Measurements from ENCODE around the gene CACNA1C.

CACNA1C gene

GRCh38 chr12:2052826-2053678, at the start of gene CACNA1C:
CACNA1C (plus strand) TSS chr12:2052987; CDS start chr12:2053563, 576 bp downstream.
- Mint-ChIP-seq H3K27ac (no peak within 1 kb of the TSS), H3K4me1 (peaks cover 24% of the 10 kb centered on the region), H3K36me3 (peaks cover 1% of the 10 kb centered on the region), H3K27me3 (peaks cover 86% of the 10 kb centered on the region), H3K9me3 (no peaks in the 10 kb centered on the region), H3K4me3 (peak within 1 kb of the TSS; percentile 83)
- CTCF ChIA-PET: no interaction called here
- peak; percentile 69 for DNase-seq

GRCh38 chr12:2003676-2004112, 49.1 kb upstream of the CACNA1C start:
- Mint-ChIP-seq H3K9me3 (peaks cover 3% of the 10 kb centered on the region), H3K27ac (peak overlapping the region; percentile 96), H3K4me1 (peaks cover 35% of the 10 kb centered on the region), H3K4me3 (peak overlapping the region; percentile 85), H3K27me3 (peaks cover 4% of the 10 kb centered on the region), H3K36me3 (peaks cover 8% of the 10 kb centered on the region)
- CTCF ChIA-PET: no interaction called here
- DNase-seq: no peak

DNA sequence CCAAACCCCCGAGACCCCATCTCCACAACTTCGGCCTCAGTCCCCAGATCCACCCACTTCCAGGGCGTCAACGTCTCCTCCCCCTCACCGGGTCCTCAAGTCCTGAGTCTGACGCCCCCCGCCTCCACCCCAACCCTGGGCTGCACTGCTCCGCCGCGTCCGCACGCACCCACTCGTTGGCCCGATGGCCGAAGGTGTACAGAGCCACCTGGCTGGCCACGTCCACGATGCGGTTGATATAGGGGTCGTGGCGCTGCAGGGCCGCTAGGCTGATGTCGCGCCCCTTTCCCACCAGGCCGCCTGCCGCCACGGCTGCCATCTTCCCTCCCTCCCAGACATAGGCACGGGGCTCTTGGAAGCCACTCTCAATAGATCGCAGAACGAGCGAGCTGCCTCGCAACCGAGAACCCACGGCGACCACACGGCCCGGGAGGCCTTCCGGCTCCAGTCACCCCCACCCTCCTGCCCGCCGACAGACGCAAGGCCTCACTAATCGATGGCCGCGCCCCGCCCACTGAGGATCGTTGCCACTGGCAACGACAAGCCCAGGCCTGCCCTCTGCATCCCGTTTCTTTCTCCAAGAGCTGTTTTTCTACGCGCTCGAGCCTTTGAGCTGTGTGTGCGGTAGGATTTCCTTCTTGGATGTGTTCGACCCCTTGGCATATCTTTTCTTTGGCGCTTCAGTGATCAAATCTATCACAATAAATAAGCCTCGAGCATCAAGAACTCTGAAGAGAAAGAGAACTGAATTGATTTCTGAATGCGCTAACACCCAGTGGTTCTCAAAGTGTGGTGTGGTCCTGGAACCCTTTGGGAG, 48.5 kb upstream of the CACNA1C start, which contains the start of gene DCP1B:
Gene DCP1B, minus strand, starts transcription at position 345 of the 817 bp plus-strand sequence. Its CDS starts 26 bp downstream, at position 319.
- peaks cover 4% of the 10 kb centered on the region for H3K27me3 Mint-ChIP-seq

DNA sequence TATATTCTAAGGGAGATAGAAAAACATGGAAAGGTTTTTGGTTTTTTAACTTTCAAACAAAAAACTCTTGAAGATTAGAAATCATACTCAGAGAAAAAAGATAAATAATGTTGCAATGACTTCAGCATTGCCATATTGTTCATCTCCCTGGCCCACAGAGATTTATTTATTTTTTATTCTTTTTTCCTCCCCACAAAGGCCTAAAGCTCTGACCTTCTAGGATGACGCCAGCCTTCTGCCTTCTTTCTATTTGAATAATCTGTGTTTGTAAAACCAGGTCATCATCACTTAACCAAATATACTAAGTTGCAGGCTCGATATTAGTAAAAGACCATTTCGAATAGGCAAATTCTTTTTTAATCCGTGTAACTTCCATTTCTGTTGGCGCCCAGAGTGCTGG, 44.1 kb upstream of the CACNA1C start:
- Mint-ChIP-seq H3K36me3 (peaks cover 6% of the 10 kb centered on the region), H3K4me1 (peaks cover 19% of the 10 kb centered on the region), H3K27me3 (peaks cover 22% of the 10 kb centered on the region), H3K9me3 (peaks cover 3% of the 10 kb centered on the region), H3K27ac (no peak overlapping the region), H3K4me3 (no peak overlapping the region)
- no peak for DNase-seq
- CTCF ChIA-PET: no interaction called here

More for the DNA sequence above, 48.5 kb upstream of the CACNA1C start, which contains the start of gene DCP1B:
- Mint-ChIP-seq H3K9me3 (peaks cover 3% of the 10 kb centered on the region), H3K27ac (peak within 1 kb of the TSS; percentile 96), H3K4me1 (peaks cover 35% of the 10 kb centered on the region), H3K4me3 (peak within 1 kb of the TSS; percentile 85), H3K36me3 (peaks cover 8% of the 10 kb centered on the region)
- CTCF ChIA-PET: no interaction called here
- DNase-seq: peak; percentile 97

- no peak overlapping the region for H3K27ac Mint-ChIP-seq
- H3K27me3 Mint-ChIP-seq: peaks cover 19% of the 10 kb centered on the region
- CTCF ChIA-PET: interaction anchor here (1.0 to 2.3 kb wide), 3 partner anchors 8 to 195 kb away, joined by 4 to 6 read pairs (median 4); no protein-coding TSS in a partner anchor
- DNase-seq: no peak
- H3K36me3 Mint-ChIP-seq: peaks cover 1% of the 10 kb centered on the region
- peaks cover 10% of the 10 kb centered on the region for H3K4me1 Mint-ChIP-seq
- H3K4me3 Mint-ChIP-seq: no peak overlapping the region
- no peaks in the 10 kb centered on the region for H3K9me3 Mint-ChIP-seq
These were observed 43.2 kb upstream of the CACNA1C start for GRCh38 chr12:2009623-2010022.

DNA sequence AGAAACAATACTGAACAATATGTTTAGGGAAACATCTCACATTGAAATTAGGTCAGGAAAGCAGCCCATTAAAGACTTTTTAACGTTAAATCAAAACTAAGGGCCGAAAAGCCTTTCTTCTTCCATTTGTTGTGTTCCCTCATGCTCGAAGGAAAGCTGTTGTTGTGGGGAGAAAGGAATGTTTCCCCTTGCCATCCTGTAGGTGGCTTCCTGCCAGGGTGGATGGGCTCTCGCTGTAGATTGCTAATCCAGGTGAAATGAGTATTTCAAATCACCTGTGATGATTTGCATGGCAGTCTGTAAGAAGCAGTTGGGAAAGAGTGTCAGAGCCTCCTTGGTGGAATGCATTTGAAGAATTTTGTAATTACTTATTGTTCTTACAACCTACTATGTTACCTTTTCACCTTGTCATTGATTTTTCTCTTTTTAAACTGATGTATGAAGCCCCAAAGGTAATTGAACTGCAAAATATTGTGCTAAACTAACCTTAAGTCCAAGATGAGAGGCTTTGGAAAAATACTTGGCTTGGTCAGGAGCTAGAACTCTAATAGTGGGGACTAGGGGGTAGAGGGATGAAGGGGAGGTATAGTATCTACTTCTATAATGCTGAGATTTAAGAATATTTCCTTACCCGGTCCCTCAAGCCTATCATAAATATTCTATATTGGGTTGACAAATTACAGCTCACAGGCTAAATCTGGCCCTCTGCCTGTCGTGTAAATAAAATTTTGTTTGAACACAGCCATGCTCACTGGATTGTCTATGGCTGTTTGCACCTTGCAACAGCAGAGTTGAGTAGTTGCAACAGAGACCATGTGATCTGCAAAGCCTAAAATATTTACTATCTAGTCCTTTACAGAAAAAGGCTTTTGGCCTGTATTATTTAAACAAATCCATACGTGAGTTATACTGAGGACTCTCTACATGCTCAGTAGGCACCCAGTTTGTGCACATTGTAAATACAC, 40.9 kb upstream of the CACNA1C start:
- peaks cover 3% of the 10 kb centered on the region for H3K4me1 Mint-ChIP-seq
- no peaks in the 10 kb centered on the region for H3K36me3 Mint-ChIP-seq
- CTCF ChIA-PET: interaction anchor here (2.3 kb wide), 1 partner anchor 11 kb away, joined by 6 read pairs; no protein-coding TSS in a partner anchor
- H3K27ac Mint-ChIP-seq: no peak overlapping the region
- DNase-seq: no peak
- no peak overlapping the region for H3K4me3 Mint-ChIP-seq
- no peaks in the 10 kb centered on the region for H3K9me3 Mint-ChIP-seq
- peaks cover 29% of the 10 kb centered on the region for H3K27me3 Mint-ChIP-seq

GRCh38 chr12:2013086-2013485, 39.7 kb upstream of the CACNA1C start:
- no peak overlapping the region for H3K27ac Mint-ChIP-seq
- peaks cover 3% of the 10 kb centered on the region for H3K4me1 Mint-ChIP-seq
- CTCF ChIA-PET: no interaction called here
- H3K27me3 Mint-ChIP-seq: peaks cover 38% of the 10 kb centered on the region
- no peak for DNase-seq
- H3K36me3 Mint-ChIP-seq: no peaks in the 10 kb centered on the region
- no peaks in the 10 kb centered on the region for H3K9me3 Mint-ChIP-seq
- H3K4me3 Mint-ChIP-seq: no peak overlapping the region

- Mint-ChIP-seq H3K4me3 (no peak overlapping the region), H3K27me3 (peaks cover 44% of the 10 kb centered on the region), H3K27ac (no peak overlapping the region), H3K4me1 (peaks cover 3% of the 10 kb centered on the region), H3K36me3 (no peaks in the 10 kb centered on the region), H3K9me3 (no peaks in the 10 kb centered on the region)
- CTCF ChIA-PET: no interaction called here
- DNase-seq: no peak
These were observed 39.1 kb upstream of the CACNA1C start for GRCh38 chr12:2013527-2014223.

DNA sequence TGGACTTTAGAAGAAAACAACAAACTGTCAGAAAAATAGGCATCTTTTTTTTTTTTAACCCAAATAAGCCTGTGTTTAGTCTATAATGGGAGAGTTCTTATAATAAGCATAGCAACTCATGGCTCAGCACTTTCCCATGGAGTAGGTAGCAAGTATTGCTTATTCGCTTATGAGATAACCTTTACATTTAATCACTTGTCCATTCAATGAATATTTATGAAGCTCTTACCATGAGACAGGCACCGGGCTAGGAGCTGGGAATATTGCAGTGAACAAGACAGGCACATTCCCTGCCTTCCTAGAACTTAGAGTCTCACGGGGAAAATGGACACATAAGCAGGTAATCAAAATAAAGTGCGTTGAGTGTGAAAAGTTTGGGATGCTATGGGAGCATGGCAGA, 38.6 kb upstream of the CACNA1C start:
- H3K4me3 Mint-ChIP-seq: no peak overlapping the region
- no peaks in the 10 kb centered on the region for H3K36me3 Mint-ChIP-seq
- peaks cover 3% of the 10 kb centered on the region for H3K4me1 Mint-ChIP-seq
- H3K27me3 Mint-ChIP-seq: peaks cover 49% of the 10 kb centered on the region
- CTCF ChIA-PET: no interaction called here
- no peaks in the 10 kb centered on the region for H3K9me3 Mint-ChIP-seq
- no peak overlapping the region for H3K27ac Mint-ChIP-seq
- no peak for DNase-seq

- CTCF ChIA-PET: no interaction called here
- Mint-ChIP-seq H3K27ac (no peak overlapping the region), H3K4me3 (no peak overlapping the region), H3K27me3 (peaks cover 40% of the 10 kb centered on the region), H3K4me1 (no peaks in the 10 kb centered on the region), H3K36me3 (no peaks in the 10 kb centered on the region), H3K9me3 (no peaks in the 10 kb centered on the region)
- no peak for DNase-seq
These were observed 35.8 kb upstream of the CACNA1C start for GRCh38 chr12:2016862-2017545.

- Mint-ChIP-seq H3K27ac (no peak overlapping the region), H3K9me3 (no peaks in the 10 kb centered on the region), H3K4me1 (no peaks in the 10 kb centered on the region), H3K4me3 (no peak overlapping the region), H3K27me3 (peaks cover 43% of the 10 kb centered on the region), H3K36me3 (no peaks in the 10 kb centered on the region)
- DNase-seq: no peak
- CTCF ChIA-PET: no interaction called here
These were observed 35.0 kb upstream of the CACNA1C start for GRCh38 chr12:2017546-2018337.

DNA sequence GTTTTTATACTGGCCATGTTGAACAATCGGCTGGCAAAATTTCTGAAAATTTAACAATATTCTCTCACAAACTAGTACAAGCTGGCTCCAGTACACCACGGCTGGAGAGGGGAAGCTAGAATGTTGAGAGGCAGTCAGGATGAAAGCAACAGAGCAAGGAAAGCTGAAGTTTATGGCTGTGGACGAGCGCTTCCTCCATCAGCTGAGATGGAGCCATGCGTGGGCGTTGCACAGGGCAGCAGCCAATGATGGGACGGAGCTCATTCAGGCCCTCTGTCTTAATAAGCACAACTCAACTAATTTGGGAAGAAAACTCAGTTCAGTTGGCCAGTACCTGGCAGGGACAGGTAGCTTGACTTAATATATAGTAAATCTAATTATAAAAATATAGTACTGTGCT, 34.4 kb upstream of the CACNA1C start:
- Mint-ChIP-seq H3K4me1 (no peaks in the 10 kb centered on the region), H3K9me3 (no peaks in the 10 kb centered on the region), H3K36me3 (no peaks in the 10 kb centered on the region), H3K27me3 (peaks cover 43% of the 10 kb centered on the region), H3K4me3 (no peak overlapping the region), H3K27ac (no peak overlapping the region)
- CTCF ChIA-PET: no interaction called here
- no peak for DNase-seq
